Natural killer cell treated with Interleukin-12 subunit alpha and Interleukin-12 subunit beta and Interleukin-15 and Interleukin-18, amount 100 ng/mL, for 72 hours (primary cell): ENCODE results near the gene ZFP3. TPM values are rescaled to one million over a fixed set of nuclear protein-coding genes. Genes with fewer than 3 reads are reported as not detected.
"Not testable (repeated sequence)": the region's sequence is repeated elsewhere in the genome, so short reads cannot be mapped to it uniquely, and the experiment has no call there.

Source experiments
- ATAC-seq, 2 donors: fragments of 150-1000 bp; cut with Tn5 transposase in 1 of 2; sonication (Bioruptor Pico), chemical (Tn5 transposase) in 1 of 2; 2 replicates each; pipeline ENCODE4 v1.10.0; 2021
- DNase-seq: peaks from one replicate; pipeline ENCODE4 v3.0.0; 2022; ENCODE audit warnings: low spot score
- H3K27ac Mint-ChIP-seq, 2 donors: 1 replicate in 1 of 2; 2 replicates in 1 of 2; pipeline ENCODE4 v1.8.0; 2022; ENCODE audit warnings: mixed read lengths in 2 of 2, mild to moderate bottlenecking in 1 of 2, moderate library complexity in 1 of 2
- H3K27me3 Mint-ChIP-seq, 2 donors: 1 replicate in 1 of 2; 2 replicates in 1 of 2; pipeline ENCODE4 v1.8.0; 2022; ENCODE audit warnings: mixed read lengths in 2 of 2
- H3K36me3 Mint-ChIP-seq: one replicate; pipeline ENCODE4 v1.8.0; 2022; ENCODE audit warnings: mixed read lengths
- H3K4me1 Mint-ChIP-seq, 2 donors: 1 replicate in 1 of 2; 2 replicates in 1 of 2; pipeline ENCODE4 v1.8.0; 2022; ENCODE audit warnings: low read depth in 2 of 2, mixed read lengths in 2 of 2, mild to moderate bottlenecking in 1 of 2
- H3K4me3 Mint-ChIP-seq: one replicate; pipeline ENCODE4 v1.8.0; 2022; ENCODE audit warnings: mixed read lengths
- H3K9me3 Mint-ChIP-seq: 2 replicates; pipeline ENCODE4 v1.8.0; 2022; ENCODE audit warnings: mixed read lengths
- total RNA-seq, 2 donors: library from RNA; stranded (reverse); gene quantifications; one replicate each; pipeline ENCODE4 v1.2.3, GENCODE V29; 2022

Gene ZFP3
- total RNA-seq, 2 donors from 2014 or later = 2.0 to 4.9 TPM

DNA sequence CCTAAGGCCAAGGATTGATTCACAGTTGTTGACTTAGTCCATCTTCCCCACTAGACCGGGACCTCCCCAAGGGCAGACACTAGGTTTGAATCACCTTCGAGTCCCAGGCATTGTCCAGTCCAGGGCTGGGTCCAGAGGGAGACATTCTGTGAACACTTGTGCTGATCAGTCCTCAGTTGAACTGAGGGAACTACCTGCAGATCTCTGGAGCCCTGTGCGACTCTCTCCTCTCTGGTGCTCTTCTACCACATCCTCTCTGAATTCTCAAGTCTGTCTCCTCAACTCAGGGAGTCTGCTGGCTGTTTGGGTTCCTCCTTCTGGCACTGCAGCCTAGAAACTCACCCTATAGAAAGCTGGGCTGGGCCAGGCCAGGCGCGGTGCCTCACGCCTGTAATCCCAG, 22.6 kb downstream of the ZFP3 start:
- Mint-ChIP-seq H3K27me3 (peaks cover 8 to 13% of the 10 kb centered on the region in 2 donors), H3K4me1 (peaks cover 0 to 9% of the 10 kb centered on the region in 2 donors), H3K36me3 (peaks cover 18% of the 10 kb centered on the region), H3K9me3 (peaks cover 6% of the 10 kb centered on the region), H3K4me3 (no peak overlapping the region), H3K27ac (no peak overlapping the region)
- no peak for ATAC-seq
- no peak for DNase-seq

DNA sequence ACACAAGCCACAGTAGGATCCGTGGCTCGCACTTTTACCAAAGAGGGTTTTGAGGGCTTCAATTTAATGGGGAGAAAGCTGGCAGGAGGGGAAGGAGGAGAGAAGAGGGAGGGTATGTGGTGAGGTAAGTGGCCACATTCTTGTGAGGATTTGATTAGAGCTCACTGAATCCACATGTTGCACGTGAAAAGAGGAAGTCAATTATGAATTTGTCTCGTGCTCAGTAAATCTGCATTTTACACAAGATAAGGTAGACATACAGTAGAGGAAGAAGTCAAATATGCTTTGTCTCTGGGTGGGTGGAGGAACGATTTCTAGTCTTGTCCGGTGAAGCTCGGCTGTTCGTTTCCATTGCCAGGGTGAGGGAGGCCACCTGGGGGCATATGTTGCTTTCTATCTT, 32.5 kb downstream of the ZFP3 start:
- peak overlapping the region; percentile 84 for H3K4me3 Mint-ChIP-seq
- peaks cover 15 to 23% of the 10 kb centered on the region in 2 donors for H3K4me1 Mint-ChIP-seq
- peaks cover 38% of the 10 kb centered on the region for H3K36me3 Mint-ChIP-seq
- no peak for DNase-seq
- peaks cover 0 to 11% of the 10 kb centered on the region in 2 donors for H3K27me3 Mint-ChIP-seq
- no peak for ATAC-seq
- H3K27ac Mint-ChIP-seq = peak overlapping the region; percentile 38 to 69
- no peaks in the 10 kb centered on the region for H3K9me3 Mint-ChIP-seq

- peak within 1 kb of the TSS; percentile 38 to 69 for H3K27ac Mint-ChIP-seq
- no peaks in the 10 kb centered on the region for H3K9me3 Mint-ChIP-seq
- peaks cover 15 to 25% of the 10 kb centered on the region in 2 donors for H3K4me1 Mint-ChIP-seq
- DNase-seq = peak; percentile 95
- peaks cover 30% of the 10 kb centered on the region for H3K36me3 Mint-ChIP-seq
- H3K4me3 Mint-ChIP-seq = peak within 1 kb of the TSS; percentile 84
- H3K27me3 Mint-ChIP-seq = peaks cover 4 to 14% of the 10 kb centered on the region in 2 donors
- ATAC-seq = peak; percentile 96 to 97
These were observed 33.3 kb downstream of the ZFP3 start, which contains the start of gene ZNF232 for GRCh38 chr17:5111402-5112204. TSS of gene ZNF232 (minus strand) at chr17:5111878. CDS start at chr17:5111822, 56 bp downstream.

DNA sequence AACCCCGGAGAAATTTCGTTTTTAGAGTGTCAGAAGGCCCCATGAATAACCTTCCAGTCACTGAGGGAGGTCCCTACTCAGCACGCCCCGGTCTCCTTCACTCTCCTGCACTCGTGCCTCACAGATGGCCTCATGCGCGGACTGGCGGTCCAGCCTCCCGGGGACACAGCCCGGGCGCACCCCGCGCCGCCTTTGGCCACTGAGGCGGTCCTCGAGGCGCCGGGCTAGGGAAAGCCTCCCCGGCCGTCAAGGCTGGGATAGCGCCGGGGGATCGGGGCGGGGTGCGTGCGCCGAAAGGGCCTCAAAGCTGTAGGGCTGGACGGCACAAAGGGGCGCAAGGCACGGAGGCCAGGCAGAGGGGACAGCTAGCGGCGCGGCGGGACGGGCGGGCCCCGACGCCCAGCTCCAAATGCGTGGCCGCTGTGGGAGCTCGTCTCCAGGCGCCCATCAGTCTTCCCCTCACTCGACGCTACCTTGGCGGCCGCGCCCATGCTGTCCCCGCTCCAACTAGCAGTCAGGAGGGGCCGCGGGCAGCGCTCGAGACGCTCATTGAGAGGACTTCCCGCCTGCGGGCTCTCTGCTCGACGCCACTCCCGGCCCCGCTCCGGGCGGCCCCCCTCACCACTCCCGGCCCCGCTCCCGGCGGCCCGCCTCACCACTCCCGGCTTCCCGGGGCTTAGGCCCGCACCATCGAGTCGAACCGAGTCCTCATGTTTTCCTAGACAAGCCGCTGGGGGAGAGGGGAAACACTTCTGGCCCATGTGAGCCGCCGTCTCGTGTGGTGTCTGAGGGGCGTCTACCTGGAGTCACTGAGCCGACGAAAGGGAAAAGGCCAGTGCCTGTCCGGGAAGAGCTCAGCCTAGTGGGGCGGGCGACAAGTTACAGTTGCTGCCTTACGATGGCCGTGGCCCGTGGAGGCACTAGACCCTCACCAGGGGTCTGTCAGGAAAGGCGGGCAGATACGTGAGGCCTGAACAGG, 37.7 kb downstream of the ZFP3 start, which contains the start of gene USP6:
USP6 (plus strand) TSS at position 360 of the 979 bp plus-strand sequence. CDS start 14,336 bp downstream, outside the sequence.
- H3K9me3 Mint-ChIP-seq = no peaks in the 10 kb centered on the region
- no peak within 1 kb of the TSS for H3K27ac Mint-ChIP-seq
- DNase-seq = no peak
- no peak for ATAC-seq
- peaks cover 3 to 17% of the 10 kb centered on the region in 2 donors for H3K4me1 Mint-ChIP-seq
- no peak within 1 kb of the TSS for H3K4me3 Mint-ChIP-seq
- peaks cover 14 to 19% of the 10 kb centered on the region in 2 donors for H3K27me3 Mint-ChIP-seq
- peaks cover 14% of the 10 kb centered on the region for H3K36me3 Mint-ChIP-seq

- Mint-ChIP-seq H3K27me3 (peaks cover 23 to 28% of the 10 kb centered on the region in 2 donors), H3K27ac (no peak overlapping the region), H3K36me3 (peaks cover 12% of the 10 kb centered on the region), H3K9me3 (no peaks in the 10 kb centered on the region), H3K4me1 (peaks cover 5 to 9% of the 10 kb centered on the region in 2 donors), H3K4me3 (no peak overlapping the region)
- ATAC-seq (peak in 1 of 2 donors; percentile 40), DNase-seq (no peak)
These were observed 40.0 kb downstream of the ZFP3 start for GRCh38 chr17:5118219-5118618.

DNA sequence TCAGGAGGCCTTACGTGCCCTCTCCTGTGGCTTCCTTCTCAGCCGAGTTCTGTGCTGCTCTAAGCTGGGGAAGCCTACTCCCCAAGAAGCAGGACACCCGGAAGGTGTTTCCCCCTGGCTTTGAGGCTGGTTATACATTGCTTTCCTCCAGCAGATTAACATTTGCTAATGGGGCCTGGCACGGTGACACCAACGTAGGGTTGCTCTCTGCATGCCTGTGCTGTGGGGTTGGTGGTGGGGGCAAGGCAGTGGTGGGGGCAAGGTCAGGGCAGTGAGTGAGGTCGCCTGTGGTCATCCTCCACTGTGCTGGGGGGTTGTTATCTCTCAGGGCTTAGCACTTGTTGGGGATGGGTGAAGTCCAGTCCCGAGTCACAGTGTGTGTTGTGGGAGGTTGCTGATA, 41.8 kb downstream of the ZFP3 start:
- ATAC-seq (no peak), DNase-seq (no peak)
- H3K27me3 Mint-ChIP-seq = peaks cover 23 to 34% of the 10 kb centered on the region in 2 donors
- H3K9me3 Mint-ChIP-seq = no peaks in the 10 kb centered on the region
- no peak overlapping the region for H3K27ac Mint-ChIP-seq
- H3K4me3 Mint-ChIP-seq = no peak overlapping the region
- no peaks in the 10 kb centered on the region for H3K36me3 Mint-ChIP-seq
- H3K4me1 Mint-ChIP-seq = peaks cover 5 to 9% of the 10 kb centered on the region in 2 donors

- H3K9me3 Mint-ChIP-seq, H3K27ac Mint-ChIP-seq, H3K4me1 Mint-ChIP-seq, H3K36me3 Mint-ChIP-seq, ATAC-seq, H3K4me3 Mint-ChIP-seq, DNase-seq: not testable (repeated sequence)
- H3K27me3 Mint-ChIP-seq = peaks cover 21 to 34% of the 10 kb centered on the region in 2 donors
These were observed 42.3 kb downstream of the ZFP3 start for GRCh38 chr17:5120436-5121185.

- Mint-ChIP-seq H3K36me3 (no peaks in the 10 kb centered on the region), H3K9me3 (no peaks in the 10 kb centered on the region), H3K27ac (no peak overlapping the region), H3K27me3 (peaks cover 20 to 33% of the 10 kb centered on the region in 2 donors), H3K4me1 (peaks cover 5 to 9% of the 10 kb centered on the region in 2 donors), H3K4me3 (peak overlapping the region; percentile 72)
- DNase-seq (peak; percentile 31), ATAC-seq (no peak)
These were observed 43.0 kb downstream of the ZFP3 start for GRCh38 chr17:5121186-5121841.

GRCh38 chr17:5122056-5122455, 43.8 kb downstream of the ZFP3 start:
- not testable (repeated sequence) for ATAC-seq

DNA sequence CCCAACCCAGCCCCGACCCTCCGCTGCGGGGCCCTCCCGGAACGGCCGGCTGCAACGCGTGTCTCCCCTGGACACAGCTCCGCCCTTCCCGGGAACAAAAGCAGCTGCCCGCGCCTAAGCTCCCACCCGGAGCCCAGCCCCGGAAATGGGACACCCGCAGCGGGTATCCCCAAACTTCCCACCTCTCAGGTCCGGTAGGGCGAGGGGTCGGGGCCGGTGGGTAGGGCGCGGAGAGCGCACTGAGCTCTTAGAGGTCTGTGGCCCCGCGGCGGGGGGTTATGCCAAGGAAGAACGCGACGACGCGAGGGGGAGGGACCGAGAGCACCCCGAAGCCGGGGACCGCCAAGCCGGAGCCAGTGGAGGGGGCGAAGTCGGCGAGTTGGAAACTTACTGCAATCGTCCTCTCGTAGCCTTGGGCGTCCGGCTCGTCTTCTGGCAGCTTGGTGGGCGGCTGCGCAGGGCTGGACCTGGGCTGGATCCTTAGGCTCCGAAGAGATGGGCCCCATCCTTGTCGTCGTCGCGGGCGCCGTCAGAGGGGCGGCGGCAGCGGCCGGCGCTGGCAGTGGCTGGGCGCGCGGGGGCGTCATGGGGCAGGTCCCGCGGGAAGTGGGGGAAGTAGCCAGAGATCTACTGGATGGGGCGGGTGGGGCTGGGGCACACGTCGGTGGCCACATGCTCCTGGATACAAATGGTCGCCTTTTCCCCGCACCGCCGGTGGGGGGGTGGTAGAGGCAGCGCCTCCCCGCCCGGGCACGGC, 44.5 kb downstream of the ZFP3 start:
- H3K27ac Mint-ChIP-seq = no peak overlapping the region
- H3K4me3 Mint-ChIP-seq = no peak overlapping the region
- no peaks in the 10 kb centered on the region for H3K36me3 Mint-ChIP-seq
- H3K9me3 Mint-ChIP-seq = no peaks in the 10 kb centered on the region
- H3K27me3 Mint-ChIP-seq = peaks cover 12 to 20% of the 10 kb centered on the region in 2 donors
- peak; percentile 51 for DNase-seq
- H3K4me1 Mint-ChIP-seq = peaks cover 4 to 5% of the 10 kb centered on the region in 2 donors
- peak; percentile 56 to 63 for ATAC-seq

More at GRCh38 chr17:5122056-5122455, 43.8 kb downstream of the ZFP3 start:
- H3K9me3 Mint-ChIP-seq, H3K27ac Mint-ChIP-seq, H3K4me1 Mint-ChIP-seq, DNase-seq, H3K36me3 Mint-ChIP-seq: not testable (repeated sequence)
- Mint-ChIP-seq H3K4me3 (peak overlapping the region; percentile 72), H3K27me3 (peaks cover 14 to 26% of the 10 kb centered on the region in 2 donors)

DNA sequence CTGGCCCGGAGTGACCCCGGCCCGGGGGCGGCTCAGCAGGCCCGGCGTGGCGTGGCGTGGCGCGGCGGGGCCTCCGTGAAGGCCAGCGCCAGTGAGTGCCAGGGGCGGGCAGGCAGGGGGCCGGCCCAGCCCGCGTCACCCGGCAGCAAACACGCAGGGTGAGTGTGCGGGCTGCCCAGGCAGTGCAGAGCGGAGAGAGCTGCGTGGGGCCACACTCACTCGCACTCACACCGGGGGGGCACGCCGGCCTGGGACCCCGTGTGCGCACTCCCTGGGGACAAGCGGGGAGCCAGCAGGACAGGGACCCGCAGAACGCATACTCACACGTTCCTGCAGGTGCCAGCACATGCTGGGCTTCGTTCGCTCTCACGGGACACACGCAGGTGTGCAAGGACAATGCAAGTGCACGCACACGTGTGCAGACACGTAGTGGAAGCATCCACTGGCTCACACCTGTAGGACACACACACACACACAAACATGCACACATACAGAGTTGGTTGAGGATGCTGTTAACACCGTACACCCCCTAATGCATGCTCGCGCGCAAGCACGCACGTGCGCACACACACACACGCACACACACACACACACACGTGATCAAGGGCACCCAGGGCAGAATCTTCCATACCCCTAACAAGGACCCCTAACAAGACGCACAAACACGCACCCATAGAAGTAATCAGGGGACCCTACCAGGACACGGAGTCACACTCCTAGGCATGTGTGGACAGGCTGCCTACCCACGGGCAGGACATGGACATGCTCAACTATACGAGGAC, 45.3 kb downstream of the ZFP3 start:
- Mint-ChIP-seq H3K4me3 (no peak overlapping the region), H3K27me3 (peaks cover 12 to 19% of the 10 kb centered on the region in 2 donors), H3K9me3 (no peaks in the 10 kb centered on the region), H3K36me3 (no peaks in the 10 kb centered on the region), H3K27ac (no peak overlapping the region), H3K4me1 (peaks cover 2 to 5% of the 10 kb centered on the region in 2 donors)
- DNase-seq = peak; percentile 39
- peak; percentile 17 to 52 for ATAC-seq
